HepG2 (cell line): Measurements from ENCODE around the gene LRRN4CL. TPM values are rescaled to one million over a fixed set of nuclear protein-coding genes. Genes with fewer than 3 reads are reported as not detected.

Source experiments
- ATF3 ChIP-seq: sonication (generic); formaldehyde crosslinking; IDR thresholded peaks from 2 replicates; pipeline ENCODE4 v1.4.0; 2020; ENCODE audit warnings: missing genetic modification reagents
- FOXK1 ChIP-seq: sonication (generic); formaldehyde crosslinking; IDR thresholded peaks from 2 replicates; pipeline ENCODE4 v1.4.0; 2020; ENCODE audit warnings: low read depth, missing genetic modification reagents, borderline replicate concordance
- HNRNPUL1 ChIP-seq: fragments of 200-400 bp; formaldehyde crosslinking; IDR thresholded peaks from 2 replicates; pipeline ENCODE4 v1.6.1; 2017; ENCODE audit warnings: low read depth, mild to moderate bottlenecking, low read length, moderate library complexity
- KDM4B ChIP-seq: sonication (generic); formaldehyde crosslinking; IDR thresholded peaks from 2 replicates; pipeline ENCODE4 v1.4.0; 2020; ENCODE audit warnings: missing genetic modification reagents
- MXD1 ChIP-seq: sonication (generic); formaldehyde crosslinking; IDR thresholded peaks from 2 replicates; pipeline ENCODE4 v1.4.0; 2020; ENCODE audit warnings: mild to moderate bottlenecking, missing genetic modification reagents
- NBN ChIP-seq: fragments of 450-650 bp; conservative IDR thresholded peaks from 2 replicates; pipeline ENCODE4 v1.6.1; 2017
- SATB2 ChIP-seq: sonication (generic); formaldehyde crosslinking; IDR thresholded peaks from 2 replicates; pipeline ENCODE4 v1.5.0; 2020; ENCODE audit warnings: missing genetic modification reagents
- SNAPC2 ChIP-seq: sonication (generic); formaldehyde crosslinking; IDR thresholded peaks from 2 replicates; pipeline ENCODE4 v1.8.1; 2022; ENCODE audit warnings: mild to moderate bottlenecking, missing genetic modification reagents
- TOE1 ChIP-seq: sonication (generic); formaldehyde crosslinking; IDR thresholded peaks from 2 replicates; pipeline ENCODE4 v1.4.0; 2020; ENCODE audit warnings: mild to moderate bottlenecking, missing genetic modification reagents
- ZFP82 ChIP-seq: sonication (generic); formaldehyde crosslinking; IDR thresholded peaks from 2 replicates; pipeline ENCODE4 v1.5.1; 2020; ENCODE audit warnings: mild to moderate bottlenecking, missing genetic modification reagents, borderline replicate concordance
- ZMAT3 ChIP-seq: sonication (generic); formaldehyde crosslinking; conservative IDR thresholded peaks from 2 replicates; pipeline ENCODE4 v1.7.0; 2021; ENCODE audit warnings: missing genetic modification reagents
- ZMYM2 ChIP-seq: sonication (generic); formaldehyde crosslinking; IDR thresholded peaks from 2 replicates; pipeline ENCODE4 v1.8.0; 2022; ENCODE audit warnings: mild to moderate bottlenecking, missing genetic modification reagents
- ZNF20 ChIP-seq: sonication (generic); formaldehyde crosslinking; IDR thresholded peaks from 2 replicates; pipeline ENCODE4 v1.4.0; 2020; ENCODE audit warnings: mild to moderate bottlenecking, moderate library complexity, missing genetic modification reagents
- ZNF468 ChIP-seq: sonication (generic); formaldehyde crosslinking; IDR thresholded peaks from 2 replicates; pipeline ENCODE4 v1.8.0; 2022; ENCODE audit warnings: mild to moderate bottlenecking, moderate library complexity, missing genetic modification reagents
- ZNF569 ChIP-seq: sonication (generic); formaldehyde crosslinking; IDR thresholded peaks from 2 replicates; pipeline ENCODE4 v1.5.0; 2020; ENCODE audit warnings: mild to moderate bottlenecking, missing genetic modification reagents, moderate library complexity, borderline replicate concordance
- polyA plus RNA-seq, 8 experiments: library from polyadenylated mRNA; depleted of rRNA in 3 of 8; stranded (reverse) in 7 of 8; unstranded in 1 of 8; fragments of >200 nt; fragmentation: Illumina TruSeq in 4 of 8; extraction: Trizol in 4 of 8; gene quantifications; 2 replicates each; pipeline versions ENCODE4 v1.2.1 to v1.2.3, GENCODE V29; 2011 to 2016; ENCODE audit warnings: low read depth in 4 of 8, missing spikeins in 1 of 8, mixed read lengths in 1 of 8; ENCODE audit not compliant: insufficient read depth in 1 of 8
- total RNA-seq, 5 experiments: library from RNA; depleted of rRNA; stranded (reverse); fragments of >200 nt; fragmentation: Illumina TruSeq; extraction: Trizol; gene quantifications; 2 replicates each; pipeline ENCODE4 v1.2.3, GENCODE V29; 2016; ENCODE audit warnings: low read depth in 1 of 5
- TF ChIP-seq, protein P1 (sequence below): sonication (generic); formaldehyde crosslinking; IDR thresholded peaks from 2 replicates; pipeline ENCODE4 v1.9.0; 2021; ENCODE audit warnings: missing genetic modification reagents, borderline replicate concordance
- TF ChIP-seq, protein P2 (sequence below): sonication (generic); formaldehyde crosslinking; IDR thresholded peaks from 2 replicates; pipeline ENCODE4 v1.5.0; 2020; ENCODE audit warnings: mild to moderate bottlenecking, missing genetic modification reagents, borderline replicate concordance

The LRRN4CL gene
- total and polyA plus RNA-seq, 2 of the 13 experiments (the other 11 are each of a cell fraction or from before 2014, with no cell fraction given) = 0.11 TPM; not detected in 1

GRCh38 chr11:62671608-62672389 lies 17.5 kb downstream of the LRRN4CL start, which contains the start of the genes LBHD1 and UQCC3 (continued):
- TF ChIP-seq, protein P1, sequence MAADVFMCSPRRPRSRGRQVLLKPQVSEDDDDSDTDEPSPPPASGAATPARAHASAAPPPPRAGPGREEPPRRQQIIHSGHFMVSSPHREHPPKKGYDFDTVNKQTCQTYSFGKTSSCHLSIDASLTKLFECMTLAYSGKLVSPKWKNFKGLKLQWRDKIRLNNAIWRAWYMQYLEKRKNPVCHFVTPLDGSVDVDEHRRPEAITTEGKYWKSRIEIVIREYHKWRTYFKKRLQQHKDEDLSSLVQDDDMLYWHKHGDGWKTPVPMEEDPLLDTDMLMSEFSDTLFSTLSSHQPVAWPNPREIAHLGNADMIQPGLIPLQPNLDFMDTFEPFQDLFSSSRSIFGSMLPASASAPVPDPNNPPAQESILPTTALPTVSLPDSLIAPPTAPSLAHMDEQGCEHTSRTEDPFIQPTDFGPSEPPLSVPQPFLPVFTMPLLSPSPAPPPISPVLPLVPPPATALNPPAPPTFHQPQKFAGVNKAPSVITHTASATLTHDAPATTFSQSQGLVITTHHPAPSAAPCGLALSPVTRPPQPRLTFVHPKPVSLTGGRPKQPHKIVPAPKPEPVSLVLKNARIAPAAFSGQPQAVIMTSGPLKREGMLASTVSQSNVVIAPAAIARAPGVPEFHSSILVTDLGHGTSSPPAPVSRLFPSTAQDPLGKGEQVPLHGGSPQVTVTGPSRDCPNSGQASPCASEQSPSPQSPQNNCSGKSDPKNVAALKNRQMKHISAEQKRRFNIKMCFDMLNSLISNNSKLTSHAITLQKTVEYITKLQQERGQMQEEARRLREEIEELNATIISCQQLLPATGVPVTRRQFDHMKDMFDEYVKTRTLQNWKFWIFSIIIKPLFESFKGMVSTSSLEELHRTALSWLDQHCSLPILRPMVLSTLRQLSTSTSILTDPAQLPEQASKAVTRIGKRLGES = no peak
- TF ChIP-seq FOXK1 (CRISPR knock-in tag) = peak; percentile 44; the same call in 1 of the 2 replicates
- peak; percentile 44; the same call in 1 of the 2 replicates for TF ChIP-seq SNAPC2 (CRISPR knock-in tag)
- TF ChIP-seq HNRNPUL1 = no peak
- TF ChIP-seq ZFP82 = peak; percentile 67; the same call in 1 of the 2 replicates
- TF ChIP-seq NBN = no peak
- TF ChIP-seq, protein P2, sequence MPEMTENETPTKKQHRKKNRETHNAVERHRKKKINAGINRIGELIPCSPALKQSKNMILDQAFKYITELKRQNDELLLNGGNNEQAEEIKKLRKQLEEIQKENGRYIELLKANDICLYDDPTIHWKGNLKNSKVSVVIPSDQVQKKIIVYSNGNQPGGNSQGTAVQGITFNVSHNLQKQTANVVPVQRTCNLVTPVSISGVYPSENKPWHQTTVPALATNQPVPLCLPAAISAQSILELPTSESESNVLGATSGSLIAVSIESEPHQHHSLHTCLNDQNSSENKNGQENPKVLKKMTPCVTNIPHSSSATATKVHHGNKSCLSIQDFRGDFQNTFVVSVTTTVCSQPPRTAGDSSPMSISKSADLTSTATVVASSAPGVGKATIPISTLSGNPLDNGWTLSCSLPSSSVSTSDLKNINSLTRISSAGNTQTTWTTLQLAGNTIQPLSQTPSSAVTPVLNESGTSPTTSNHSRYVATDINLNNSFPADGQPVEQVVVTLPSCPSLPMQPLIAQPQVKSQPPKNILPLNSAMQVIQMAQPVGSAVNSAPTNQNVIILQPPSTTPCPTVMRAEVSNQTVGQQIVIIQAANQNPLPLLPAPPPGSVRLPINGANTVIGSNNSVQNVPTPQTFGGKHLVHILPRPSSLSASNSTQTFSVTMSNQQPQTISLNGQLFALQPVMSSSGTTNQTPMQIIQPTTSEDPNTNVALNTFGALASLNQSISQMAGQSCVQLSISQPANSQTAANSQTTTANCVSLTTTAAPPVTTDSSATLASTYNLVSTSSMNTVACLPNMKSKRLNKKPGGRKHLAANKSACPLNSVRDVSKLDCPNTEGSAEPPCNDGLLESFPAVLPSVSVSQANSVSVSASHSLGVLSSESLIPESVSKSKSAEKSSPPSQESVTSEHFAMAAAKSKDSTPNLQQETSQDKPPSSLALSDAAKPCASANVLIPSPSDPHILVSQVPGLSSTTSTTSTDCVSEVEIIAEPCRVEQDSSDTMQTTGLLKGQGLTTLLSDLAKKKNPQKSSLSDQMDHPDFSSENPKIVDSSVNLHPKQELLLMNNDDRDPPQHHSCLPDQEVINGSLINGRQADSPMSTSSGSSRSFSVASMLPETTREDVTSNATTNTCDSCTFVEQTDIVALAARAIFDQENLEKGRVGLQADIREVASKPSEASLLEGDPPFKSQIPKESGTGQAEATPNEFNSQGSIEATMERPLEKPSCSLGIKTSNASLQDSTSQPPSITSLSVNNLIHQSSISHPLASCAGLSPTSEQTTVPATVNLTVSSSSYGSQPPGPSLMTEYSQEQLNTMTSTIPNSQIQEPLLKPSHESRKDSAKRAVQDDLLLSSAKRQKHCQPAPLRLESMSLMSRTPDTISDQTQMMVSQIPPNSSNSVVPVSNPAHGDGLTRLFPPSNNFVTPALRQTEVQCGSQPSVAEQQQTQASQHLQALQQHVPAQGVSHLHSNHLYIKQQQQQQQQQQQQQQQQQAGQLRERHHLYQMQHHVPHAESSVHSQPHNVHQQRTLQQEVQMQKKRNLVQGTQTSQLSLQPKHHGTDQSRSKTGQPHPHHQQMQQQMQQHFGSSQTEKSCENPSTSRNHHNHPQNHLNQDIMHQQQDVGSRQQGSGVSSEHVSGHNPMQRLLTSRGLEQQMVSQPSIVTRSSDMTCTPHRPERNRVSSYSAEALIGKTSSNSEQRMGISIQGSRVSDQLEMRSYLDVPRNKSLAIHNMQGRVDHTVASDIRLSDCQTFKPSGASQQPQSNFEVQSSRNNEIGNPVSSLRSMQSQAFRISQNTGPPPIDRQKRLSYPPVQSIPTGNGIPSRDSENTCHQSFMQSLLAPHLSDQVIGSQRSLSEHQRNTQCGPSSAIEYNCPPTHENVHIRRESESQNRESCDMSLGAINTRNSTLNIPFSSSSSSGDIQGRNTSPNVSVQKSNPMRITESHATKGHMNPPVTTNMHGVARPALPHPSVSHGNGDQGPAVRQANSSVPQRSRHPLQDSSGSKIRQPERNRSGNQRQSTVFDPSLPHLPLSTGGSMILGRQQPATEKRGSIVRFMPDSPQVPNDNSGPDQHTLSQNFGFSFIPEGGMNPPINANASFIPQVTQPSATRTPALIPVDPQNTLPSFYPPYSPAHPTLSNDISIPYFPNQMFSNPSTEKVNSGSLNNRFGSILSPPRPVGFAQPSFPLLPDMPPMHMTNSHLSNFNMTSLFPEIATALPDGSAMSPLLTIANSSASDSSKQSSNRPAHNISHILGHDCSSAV = no peak
- TF ChIP-seq ZNF569 (CRISPR knock-in tag) = no peak
- no peak for TF ChIP-seq KDM4B (CRISPR knock-in tag)
- TF ChIP-seq ZNF20 (CRISPR knock-in tag) = no peak
- TF ChIP-seq SATB2 = no peak
- no peak; the same call in 1 of the 2 replicates for TF ChIP-seq ZMYM2
- TF ChIP-seq ATF3 (CRISPR knock-in tag) = no peak; the same call in 1 of the 2 replicates
- TF ChIP-seq ZMAT3 (CRISPR knock-in tag) = peak; percentile 37
- no peak for TF ChIP-seq ZNF468 (CRISPR knock-in tag)
- TF ChIP-seq TOE1 (CRISPR knock-in tag) = peak; percentile 26; the same call in 1 of the 2 replicates
- TF ChIP-seq MXD1 (CRISPR knock-in tag) = peak; percentile 46
